Natural killer cell (primary cell): ENCODE data around the gene SERPINB10. TPM values are rescaled to one million over a fixed set of nuclear protein-coding genes. Genes with fewer than 3 reads are reported as not detected.
"Not testable (repeated sequence)": the region's sequence is repeated elsewhere in the genome, so short reads cannot be mapped to it uniquely, and the experiment has no call there.

ENCODE experiments used
- ATAC-seq, 3 donors: fragments of 150-1000 bp in 2 of 3; fragments of 200-7000 bp in 1 of 3; cut with Tn5 transposase; 1 replicate in 1 of 3; 2 replicates in 2 of 3; pipeline ENCODE4 v1.10.0; 2021; ENCODE audit warnings: mild to moderate bottlenecking in 2 of 3, moderate library complexity in 2 of 3
- DNase-seq, 2 donors: peaks; one replicate each; pipeline versions ENCODE4 v3.0.0 to v3.0.0-alpha.2; 2013 to 2021; ENCODE audit warnings: mixed read lengths in 1 of 2
- H3K27ac ChIP-seq: one replicate; pipeline ENCODE4 v1.5.1; 2013; ENCODE audit warnings: mild to moderate bottlenecking, low read length
- H3K27me3 ChIP-seq: one replicate; pipeline ENCODE4 v1.6.1; 2013; ENCODE audit warnings: low read length; ENCODE audit not compliant: control insufficient read depth, insufficient read depth
- H3K36me3 ChIP-seq: one replicate; pipeline ENCODE4 v1.6.1; 2013; ENCODE audit warnings: low read length; ENCODE audit not compliant: control insufficient read depth, insufficient read depth
- H3K4me1 ChIP-seq: one replicate; pipeline ENCODE4 v1.6.1; 2013; ENCODE audit warnings: low read length; ENCODE audit not compliant: control insufficient read depth, insufficient read depth
- H3K4me3 ChIP-seq: one replicate; pipeline ENCODE4 v1.5.1; 2013; ENCODE audit warnings: low read length
- H3K9me3 ChIP-seq: one replicate; pipeline ENCODE4 v1.6.1; 2013; ENCODE audit warnings: low read length; ENCODE audit not compliant: control insufficient read depth, insufficient read depth
- H3K27ac Mint-ChIP-seq, 2 donors: one replicate each; pipeline ENCODE4 v1.8.0; 2022; ENCODE audit warnings: mild to moderate bottlenecking in 2 of 2, mixed read lengths in 2 of 2, moderate library complexity in 1 of 2
- H3K27me3 Mint-ChIP-seq, 2 donors: one replicate each; pipeline ENCODE4 v1.8.0; 2022; ENCODE audit warnings: low read depth in 2 of 2, mixed read lengths in 2 of 2
- H3K36me3 Mint-ChIP-seq: one replicate; pipeline ENCODE4 v1.8.0; 2022; ENCODE audit warnings: mixed read lengths
- H3K4me1 Mint-ChIP-seq, 2 donors: one replicate each; pipeline ENCODE4 v1.8.0; 2022; ENCODE audit warnings: mixed read lengths in 2 of 2
- H3K4me3 Mint-ChIP-seq: one replicate; pipeline ENCODE4 v1.8.0; 2022; ENCODE audit warnings: mild to moderate bottlenecking, moderate library complexity, mixed read lengths
- H3K9me3 Mint-ChIP-seq, 2 donors: one replicate each; pipeline ENCODE4 v1.8.0; 2022; ENCODE audit warnings: mixed read lengths in 2 of 2
- WGBS: methylation state at CpG from one replicate; pipeline ENCODE4 v1.1.7; 2013; ENCODE audit warnings: missing lambda C conversion rate; ENCODE audit not compliant: insufficient coverage; 5-methylcytosine and 5-hydroxymethylcytosine counted together
- intact Hi-C: fragments of 100-400 bp; cut with micrococcal nuclease; formaldehyde crosslinking; loops from one replicate; pipeline ENCODE4 v1.14.2; 2022
- total RNA-seq, 4 donors: library from RNA; stranded (reverse); fragments of 120-200 nt in 1 of 4; gene quantifications; one replicate each; pipeline versions ENCODE4 v1.2.3 to v1.2.4, GENCODE V29; 2013 to 2022
- TF ChIP-seq, protein P1 (sequence below): fragments of 200-600 bp; IDR thresholded peaks from one replicate; pipeline ENCODE4 v1.8.0; 2022; ENCODE audit warnings: antibody characterized with exemption

Gene SERPINB10
- total RNA-seq, 3 donors from 2014 or later (not counting 1 experiment from before 2014, with no cell fraction given): 0.43 TPM; not detected in 2

DNA sequence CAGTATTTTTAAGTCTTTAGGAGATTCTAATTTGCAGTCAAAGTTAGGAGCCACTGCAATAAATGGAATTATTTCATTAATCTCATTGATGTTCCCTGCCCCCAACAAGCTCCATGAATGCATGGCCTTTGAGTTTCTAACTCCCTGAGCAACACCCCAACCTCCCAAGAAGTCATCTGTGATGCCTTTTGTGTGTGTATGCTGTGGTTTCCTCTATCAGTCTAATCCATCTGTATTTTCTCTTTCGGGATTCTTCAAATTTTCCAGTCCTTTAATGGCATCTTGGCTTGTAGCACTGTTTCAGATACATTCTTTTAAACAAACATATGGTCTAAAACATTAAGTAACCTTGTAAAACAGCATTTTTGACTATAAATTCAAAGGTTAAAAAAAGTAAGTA, 16.8 kb downstream of the SERPINB10 start:
- Histone ChIP-seq H3K9me3 (no peaks in the 10 kb centered on the region), H3K4me1 (no peaks in the 10 kb centered on the region), H3K4me3 (no peak overlapping the region), H3K27ac (no peak overlapping the region), H3K27me3 (no peaks in the 10 kb centered on the region), H3K36me3 (no peaks in the 10 kb centered on the region)
- DNase-seq (no peak), ATAC-seq (no peak)
- Mint-ChIP-seq H3K27me3 (peaks cover 11 to 12% of the 10 kb centered on the region in 2 donors), H3K9me3 (no peaks in the 10 kb centered on the region), H3K4me1 (no peaks in the 10 kb centered on the region), H3K4me3 (no peak overlapping the region), H3K27ac (no peak overlapping the region), H3K36me3 (no peaks in the 10 kb centered on the region)
- TF ChIP-seq, protein P1, sequence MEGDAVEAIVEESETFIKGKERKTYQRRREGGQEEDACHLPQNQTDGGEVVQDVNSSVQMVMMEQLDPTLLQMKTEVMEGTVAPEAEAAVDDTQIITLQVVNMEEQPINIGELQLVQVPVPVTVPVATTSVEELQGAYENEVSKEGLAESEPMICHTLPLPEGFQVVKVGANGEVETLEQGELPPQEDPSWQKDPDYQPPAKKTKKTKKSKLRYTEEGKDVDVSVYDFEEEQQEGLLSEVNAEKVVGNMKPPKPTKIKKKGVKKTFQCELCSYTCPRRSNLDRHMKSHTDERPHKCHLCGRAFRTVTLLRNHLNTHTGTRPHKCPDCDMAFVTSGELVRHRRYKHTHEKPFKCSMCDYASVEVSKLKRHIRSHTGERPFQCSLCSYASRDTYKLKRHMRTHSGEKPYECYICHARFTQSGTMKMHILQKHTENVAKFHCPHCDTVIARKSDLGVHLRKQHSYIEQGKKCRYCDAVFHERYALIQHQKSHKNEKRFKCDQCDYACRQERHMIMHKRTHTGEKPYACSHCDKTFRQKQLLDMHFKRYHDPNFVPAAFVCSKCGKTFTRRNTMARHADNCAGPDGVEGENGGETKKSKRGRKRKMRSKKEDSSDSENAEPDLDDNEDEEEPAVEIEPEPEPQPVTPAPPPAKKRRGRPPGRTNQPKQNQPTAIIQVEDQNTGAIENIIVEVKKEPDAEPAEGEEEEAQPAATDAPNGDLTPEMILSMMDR: no peak
- intact Hi-C loops: no loop called here
- no CpG with 5 or more reads among the region's 1 CpG for WGBS

DNA sequence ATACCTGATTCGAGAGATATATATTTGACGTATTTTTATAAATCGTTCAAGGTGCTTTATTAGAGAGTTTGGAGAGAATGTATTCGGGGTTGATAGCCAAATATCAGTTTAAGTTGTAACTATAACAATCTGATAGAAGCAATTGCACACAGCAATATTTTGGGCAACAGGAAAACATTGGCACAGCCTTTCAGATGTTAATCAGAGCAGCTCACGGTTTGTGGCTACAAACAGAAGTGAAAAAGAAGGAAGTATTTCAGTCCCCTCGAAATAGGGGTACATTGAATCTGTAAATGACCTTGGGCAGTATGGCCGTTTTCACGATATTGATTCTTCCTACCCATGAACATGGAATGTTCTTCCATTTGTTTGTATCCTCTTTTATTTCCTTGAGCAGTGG, 20.6 kb downstream of the SERPINB10 start:
- Mint-ChIP-seq H3K36me3 (no peaks in the 10 kb centered on the region), H3K4me3 (no peak overlapping the region)
- H3K27ac ChIP-seq: no peak overlapping the region

DNA sequence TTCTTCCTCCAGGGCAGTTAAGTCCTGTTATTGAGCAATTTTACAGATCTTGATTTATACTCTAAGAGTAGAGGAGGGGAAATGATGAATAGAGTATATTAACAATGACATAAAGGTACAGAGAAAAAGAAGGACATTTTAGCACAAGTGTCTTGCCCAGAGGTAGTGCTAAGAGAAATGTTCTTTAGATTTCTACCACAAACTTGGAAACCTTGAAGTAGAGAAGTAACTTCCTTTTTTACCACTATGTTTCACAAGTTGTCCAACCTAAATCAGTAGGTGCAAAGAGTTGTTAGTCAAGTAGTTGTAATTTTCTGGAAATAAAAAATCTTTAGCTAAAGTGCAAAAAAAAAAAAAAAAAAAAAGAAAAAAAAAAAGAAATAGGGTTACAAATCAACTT, 21.6 kb downstream of the SERPINB10 start:
- H3K27ac Mint-ChIP-seq, H3K9me3 ChIP-seq, H3K27ac ChIP-seq, H3K36me3 ChIP-seq, DNase-seq, H3K36me3 Mint-ChIP-seq, H3K27me3 ChIP-seq, H3K4me3 Mint-ChIP-seq, H3K4me1 Mint-ChIP-seq, H3K9me3 Mint-ChIP-seq, H3K4me1 ChIP-seq, ATAC-seq, H3K4me3 ChIP-seq, intact Hi-C loops: not testable (repeated sequence)
- H3K27me3 Mint-ChIP-seq: peaks cover 8 to 12% of the 10 kb centered on the region in 2 donors

More for the DNA sequence above, 20.6 kb downstream of the SERPINB10 start:
- Histone ChIP-seq H3K4me3 (no peak overlapping the region), H3K36me3 (no peaks in the 10 kb centered on the region), H3K27me3 (no peaks in the 10 kb centered on the region), H3K9me3 (no peaks in the 10 kb centered on the region), H3K4me1 (no peaks in the 10 kb centered on the region)
- Mint-ChIP-seq H3K4me1 (no peaks in the 10 kb centered on the region), H3K9me3 (no peaks in the 10 kb centered on the region), H3K27ac (no peak overlapping the region), H3K27me3 (peaks cover 8 to 12% of the 10 kb centered on the region in 2 donors)
- 17% methylated on average over 5 of the region's 8 CpGs for WGBS
- intact Hi-C loops: no loop called here
- ATAC-seq (no peak), DNase-seq (no peak)
- TF ChIP-seq, protein P1: no peak

DNA sequence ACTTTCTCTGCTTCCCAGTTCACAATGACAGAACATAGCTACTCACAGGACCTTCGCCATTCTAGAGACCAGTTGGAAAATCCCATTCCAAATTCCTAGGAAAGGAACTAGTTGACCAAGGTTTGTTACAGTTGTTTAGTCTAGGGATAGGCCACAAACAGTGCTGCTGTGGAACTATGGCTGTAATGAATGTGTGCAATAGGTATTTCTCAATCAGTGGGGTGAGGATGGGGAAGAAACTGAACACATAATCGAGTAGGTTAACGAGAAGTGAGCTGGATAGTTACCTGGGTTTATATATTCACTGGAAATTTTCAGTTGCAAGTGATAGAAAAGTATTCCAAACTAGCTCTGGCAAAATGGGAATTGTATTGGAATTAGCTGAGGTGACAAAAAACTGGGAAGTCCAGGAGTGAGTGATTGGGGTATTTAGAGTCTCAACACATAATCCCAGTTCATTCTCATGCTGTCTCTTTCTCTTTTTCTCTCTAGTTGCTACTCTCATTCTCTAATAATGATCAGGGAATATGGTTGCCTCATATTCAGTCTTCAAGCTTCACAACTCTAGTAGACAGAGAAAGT, 23.1 kb downstream of the SERPINB10 start:
- Histone ChIP-seq H3K9me3 (no peaks in the 10 kb centered on the region), H3K4me1 (peaks cover under 1% of the 10 kb centered on the region), H3K36me3 (no peaks in the 10 kb centered on the region), H3K27ac (no peak overlapping the region), H3K27me3 (no peaks in the 10 kb centered on the region), H3K4me3 (no peak overlapping the region)
- H3K4me3 Mint-ChIP-seq: no peak overlapping the region
- H3K27me3 Mint-ChIP-seq: peaks cover 8 to 12% of the 10 kb centered on the region in 2 donors
- ATAC-seq (no peak), DNase-seq (no peak)
- intact Hi-C loops: no loop called here
- 84% methylated on average over 3 of the region's 3 CpGs for WGBS
- no peaks in the 10 kb centered on the region for H3K36me3 Mint-ChIP-seq
- no peak overlapping the region for H3K27ac Mint-ChIP-seq
- H3K9me3 Mint-ChIP-seq: no peaks in the 10 kb centered on the region
- TF ChIP-seq, protein P1: no peak
- peaks cover 0 to under 1% of the 10 kb centered on the region in 2 donors for H3K4me1 Mint-ChIP-seq
